ENCODE results near the gene AOC2. TPM values are rescaled to one million over a fixed set of nuclear protein-coding genes. Genes with fewer than 3 reads are reported as not detected.

The AOC2 gene
- total and polyA plus RNA-seq, 2 of the 13 experiments (the other 11 are each of a cell fraction or from before 2014, with no cell fraction given): 1.2 to 3.3 TPM

GRCh38 chr17:42853968-42854790 lies 9.8 kb downstream of the AOC2 start (continued):
- TF ChIP-seq FOXA1 (IDR thresholded peaks at IDR 0.05): no peak
- TF ChIP-seq FOXA1 (CRISPR knock-in tag; IDR thresholded peaks at IDR 0.05): no peak
- TF ChIP-seq ASH2L (IDR thresholded peaks at IDR 0.05; ENCODE audit: insufficient read length, low read depth, low read length): peak; percentile 75
- TF ChIP-seq CHD2 (IDR thresholded peaks at IDR 0.05; ENCODE audit: low read depth, low read length): no peak
- no peak for TF ChIP-seq ZSCAN12 (CRISPR knock-in tag; IDR thresholded peaks at IDR 0.05)
- no peak for TF ChIP-seq U2AF1 (optimal IDR thresholded peaks at IDR 0.05; ENCODE audit: low read depth, low read length)
- peak; percentile 44; the same call in 1 of the 2 replicates for TF ChIP-seq TBX2 (CRISPR knock-in tag; IDR thresholded peaks at IDR 0.05; ENCODE audit: borderline replicate concordance)
- no peak for TF ChIP-seq JUND (CRISPR knock-in tag; IDR thresholded peaks at IDR 0.05)
- TF ChIP-seq HES4 (CRISPR knock-in tag; IDR thresholded peaks at IDR 0.05; ENCODE audit: borderline replicate concordance): peak; percentile 59; the same call in 1 of the 2 replicates
- no peak for TF ChIP-seq TRAFD1 (CRISPR knock-in tag; IDR thresholded peaks at IDR 0.05; ENCODE audit: borderline replicate concordance)
- peak; percentile 34 for TF ChIP-seq SMAD1 (CRISPR knock-in tag; IDR thresholded peaks at IDR 0.05; ENCODE audit: borderline replicate concordance, low read depth)
- TF ChIP-seq ARNT2 (CRISPR knock-in tag; IDR thresholded peaks at IDR 0.05; ENCODE audit: low read depth): peak; percentile 59; the same call in 1 of the 2 replicates
- no peak; the same call in 1 of the 2 replicates for TF ChIP-seq MIER3 (CRISPR knock-in tag; IDR thresholded peaks at IDR 0.05; ENCODE audit: borderline replicate concordance)
- no peak for TF ChIP-seq DR1 (CRISPR knock-in tag; IDR thresholded peaks at IDR 0.05)
- TF ChIP-seq NR2F2 (IDR thresholded peaks at IDR 0.05; ENCODE audit: borderline replicate concordance, low read depth): peak; percentile 16; the same call in 1 of the 2 replicates
- TF ChIP-seq ZFP1 (CRISPR knock-in tag; IDR thresholded peaks at IDR 0.05): peak; percentile 64; the same call in 1 of the 2 replicates
- peak; percentile 90 for TF ChIP-seq UBTF (CRISPR knock-in tag; IDR thresholded peaks at IDR 0.05)
- no peak; the same call in 1 of the 2 replicates for TF ChIP-seq CREM (IDR thresholded peaks at IDR 0.05)
- no peak for TF ChIP-seq CREM (CRISPR knock-in tag; IDR thresholded peaks at IDR 0.05)
- TF ChIP-seq TSC22D2 (CRISPR knock-in tag; IDR thresholded peaks at IDR 0.05; ENCODE audit: borderline replicate concordance): 0 out of 2 replicates have a peak, but pooled peaks have one; percentile 42
- TF ChIP-seq ZNF501 (CRISPR knock-in tag; IDR thresholded peaks at IDR 0.05): 0 out of 2 replicates have a peak, but pooled peaks have one; percentile 23
- TF ChIP-seq ZNF510 (CRISPR knock-in tag; IDR thresholded peaks at IDR 0.05; ENCODE audit: low read depth): peak; percentile 88
- no peak for TF ChIP-seq ZKSCAN1 (IDR thresholded peaks at IDR 0.05; ENCODE audit: low read length)

All from HepG2 (cell line).